Liver (tissue), 3 donors: ENCODE measurements around the gene MYO7A.

Experiments
- CTCF ChIP-seq: fragments of 150-350 bp; IDR thresholded peaks from 2 replicates; pipeline ENCODE4 v1.5.1; 2017; ENCODE audit warnings: improper control_type of control experiment, low read depth, low read length; ENCODE audit not compliant: missing input control
- JUND ChIP-seq, 2 donors: IDR thresholded peaks; 2 replicates each; pipeline ENCODE4 v1.6.1; 2016; ENCODE audit warnings: antibody characterized with exemption in 2 of 2
- MAX ChIP-seq: IDR thresholded peaks from 2 replicates; pipeline ENCODE4 v1.6.1; 2016; ENCODE audit warnings: antibody characterized with exemption
- RAD21 ChIP-seq, 2 donors: IDR thresholded peaks; 2 replicates each; pipeline ENCODE4 v1.6.1; 2016; ENCODE audit warnings: antibody characterized with exemption in 2 of 2, mild to moderate bottlenecking in 2 of 2
- REST ChIP-seq: IDR thresholded peaks from 2 replicates; pipeline ENCODE4 v1.6.1; 2016; ENCODE audit warnings: antibody characterized with exemption, mild to moderate bottlenecking
- SP1 ChIP-seq: IDR thresholded peaks from 2 replicates; pipeline ENCODE4 v1.6.1; 2018; ENCODE audit warnings: antibody characterized with exemption, mild to moderate bottlenecking
- TAF1 ChIP-seq: conservative IDR thresholded peaks from 2 replicates; pipeline ENCODE4 v1.6.1; 2016; ENCODE audit warnings: antibody characterized with exemption, mild to moderate bottlenecking
- donor health status: healthy.
- donor health status: healthy.

- TF ChIP-seq REST (no peak), CTCF (no peak), RAD21 (IDR thresholded peaks at IDR 0.05) (peak; percentile 53 to 70), SP1 (peak; percentile 92), TAF1 (no peak), JUND (IDR thresholded peaks at IDR 0.05) (no peak), MAX (no peak)
These were observed 51.0 kb downstream of the MYO7A start for GRCh38 chr11:77179048-77179447.
